Suppressor macrophage treated with lipopolysaccharide for 1 hour (primary cell): ENCODE data around the gene HES7.

Source experiments
- DNase-seq, 3 donors: peaks; one replicate each; pipeline ENCODE4 v3.0.0-alpha.2; 2020 to 2022

The HES7 gene

GRCh38 chr17:8072341-8072728 is 51.6 kb downstream of the HES7 start:
- DNase-seq: no peak

GRCh38 chr17:8071496-8071895 is 52.4 kb downstream of the HES7 start:
- no peak for DNase-seq
